Measurements from ENCODE around the gene ROBO1.

Gene ROBO1

DNA sequence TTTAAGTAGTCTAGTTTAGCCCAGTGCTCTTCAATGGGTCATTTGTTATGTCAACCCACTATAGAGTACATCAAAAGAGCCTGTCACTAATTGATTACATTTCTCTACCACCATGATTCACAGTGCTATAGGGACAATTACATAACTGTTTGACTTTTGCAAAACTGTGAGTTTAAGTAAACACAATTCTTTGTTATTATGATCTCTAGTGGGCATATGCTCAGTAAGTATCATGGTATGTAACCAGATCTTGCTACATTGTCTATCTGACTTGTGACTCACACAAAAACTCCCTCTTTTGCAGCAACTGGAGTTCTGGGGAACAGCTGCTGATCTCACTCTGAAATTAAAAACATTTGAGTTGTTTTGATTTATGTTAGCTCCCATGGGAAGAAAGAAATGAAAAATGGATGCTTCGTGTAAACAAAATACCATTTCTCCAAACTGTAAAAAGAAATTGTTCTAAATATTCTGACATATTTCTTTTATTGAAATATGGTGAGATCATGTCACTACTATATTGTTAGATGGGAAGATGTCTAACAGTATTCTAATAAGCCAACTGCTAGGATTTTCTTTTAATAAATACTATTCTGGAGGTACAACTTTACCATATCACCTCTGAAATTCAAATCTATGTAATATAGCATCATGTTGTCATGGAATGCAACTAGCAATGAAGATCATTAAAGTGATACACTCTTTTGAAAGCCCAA is 470.4 kb downstream of the ROBO1 start:
- DNase-seq = peak; percentile 36 to 78

DNA sequence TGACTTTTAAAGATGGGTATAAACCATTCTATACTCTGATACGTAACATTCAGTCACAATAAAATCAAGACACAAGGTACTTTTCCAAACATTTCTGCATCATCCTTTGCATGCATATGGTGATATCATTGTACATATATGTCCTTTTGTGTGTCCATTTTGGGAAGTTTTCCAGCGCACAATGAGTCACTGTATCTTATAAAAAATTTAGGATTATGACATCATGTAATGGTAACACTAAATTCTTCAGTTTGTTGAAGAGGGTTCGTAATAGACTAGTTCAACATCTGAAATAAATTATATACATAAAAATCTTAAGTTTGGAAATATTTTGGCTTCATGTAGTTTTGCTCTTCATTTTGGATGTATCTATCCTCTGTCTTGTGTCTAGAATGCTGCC is 480.9 kb downstream of the ROBO1 start:
- DNase-seq = no peak

DNA sequence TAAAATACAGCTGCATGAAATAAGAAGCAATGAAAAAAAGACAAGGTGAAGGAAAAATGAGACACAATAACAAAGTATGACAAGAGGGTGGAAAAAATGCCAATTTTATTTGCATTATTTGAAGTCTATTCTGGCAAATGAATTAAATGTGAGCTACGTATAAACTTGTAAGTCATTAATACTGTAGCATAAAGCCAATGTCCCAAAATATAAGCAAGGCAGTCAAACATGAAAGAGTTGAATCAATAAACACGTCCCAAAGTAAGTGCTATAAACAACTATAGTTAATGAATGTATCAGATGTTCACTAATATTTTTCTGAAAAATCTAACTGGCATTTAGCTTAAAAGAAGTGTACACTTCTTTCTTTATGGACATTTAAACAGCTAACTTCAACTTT is 481.9 kb downstream of the ROBO1 start:
- DNase-seq = no peak

DNA sequence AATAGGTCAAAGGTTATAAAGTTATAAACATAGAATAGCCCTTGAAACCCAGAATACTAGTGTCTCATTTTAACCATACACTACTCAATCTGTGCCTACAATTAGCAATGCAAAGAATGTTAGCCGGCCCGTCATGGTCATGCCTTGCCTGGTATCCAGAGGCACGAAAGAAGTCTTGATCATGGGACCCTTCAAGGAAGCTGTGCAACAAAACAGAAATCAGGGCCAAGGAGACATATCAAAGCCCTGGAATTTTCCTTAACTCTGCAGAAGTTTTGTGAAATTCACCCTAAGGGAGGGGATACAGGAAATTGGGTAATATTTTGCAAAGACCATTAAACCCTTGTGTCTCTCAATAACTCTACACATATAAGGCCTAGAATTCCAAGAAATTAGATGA is 482.4 kb downstream of the ROBO1 start:
- DNase-seq = no peak

DNA sequence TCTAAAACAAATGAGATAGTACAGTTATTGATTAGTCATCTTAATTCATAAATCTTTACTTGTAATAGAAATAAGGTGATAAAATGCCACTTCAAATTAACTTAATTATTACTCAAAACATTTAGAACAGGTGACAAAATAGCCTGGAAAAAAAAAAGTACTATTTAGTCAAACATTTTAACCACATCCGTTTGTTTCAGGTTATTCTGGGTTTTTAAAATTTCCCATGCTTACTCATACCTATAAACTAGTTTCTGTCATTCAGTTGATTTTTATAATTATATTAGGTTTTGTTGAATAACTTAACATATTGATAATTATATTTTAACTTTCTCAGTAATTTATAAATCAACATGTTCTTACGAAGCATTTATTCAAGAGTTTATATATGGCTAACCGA is 483.0 kb downstream of the ROBO1 start:
- DNase-seq = no peak

DNA sequence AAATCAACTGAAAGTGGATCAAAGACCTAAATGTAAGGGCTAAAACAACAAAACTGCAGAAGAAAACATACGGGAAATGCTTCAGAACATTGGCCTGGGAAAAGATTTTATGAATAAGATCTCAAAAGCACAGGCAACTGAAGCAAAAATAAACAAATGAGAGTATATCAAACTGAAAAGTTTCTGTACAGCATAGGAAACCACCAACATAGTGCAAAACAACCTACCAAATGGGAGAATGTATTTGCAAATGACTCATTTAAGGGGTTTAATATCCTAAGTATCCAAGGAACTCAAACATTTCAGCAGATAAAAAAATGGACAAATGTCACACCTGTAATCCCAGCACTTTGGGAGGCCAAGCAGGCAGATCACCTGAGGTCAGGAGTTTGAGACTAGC is 489.1 kb downstream of the ROBO1 start:
- no peak for DNase-seq

DNA sequence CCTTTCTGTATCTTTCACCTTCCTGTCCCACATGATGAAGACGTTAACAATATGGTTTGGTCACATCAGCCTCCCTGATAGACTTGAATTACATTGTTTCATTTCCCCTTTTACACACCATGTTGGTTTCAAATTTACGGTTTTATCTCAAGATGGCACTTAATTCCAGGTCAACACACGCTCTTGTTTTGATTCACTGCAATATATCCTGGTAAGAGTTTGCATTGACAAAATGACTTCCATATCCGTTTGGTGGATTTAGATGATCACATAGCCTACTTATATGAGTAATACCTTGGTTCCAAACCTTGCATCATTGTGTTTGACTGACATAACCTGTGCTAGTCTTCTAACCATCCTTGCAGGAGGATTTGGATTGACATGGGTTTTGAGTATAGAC is 499.4 kb downstream of the ROBO1 start:
- DNase-seq = no peak

DNA sequence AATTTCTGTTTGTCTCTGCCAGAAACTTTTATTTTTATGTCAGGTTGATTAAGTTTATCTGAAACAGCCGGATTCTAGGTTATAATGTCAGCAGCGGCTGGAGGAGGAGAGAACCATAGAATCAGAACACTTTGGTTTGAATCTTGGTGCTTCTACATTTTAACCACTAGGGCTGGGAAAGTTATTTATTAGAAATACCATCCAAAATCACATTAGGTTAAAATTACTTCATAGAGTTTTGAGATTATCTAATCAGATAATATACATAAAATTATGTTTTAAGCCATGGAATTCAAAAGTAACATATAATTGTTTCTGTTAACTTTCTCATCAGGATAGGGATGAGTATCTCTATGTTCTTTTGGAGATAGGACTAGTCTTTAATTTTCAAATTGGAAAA is 502.9 kb downstream of the ROBO1 start:
- no peak for DNase-seq

DNA sequence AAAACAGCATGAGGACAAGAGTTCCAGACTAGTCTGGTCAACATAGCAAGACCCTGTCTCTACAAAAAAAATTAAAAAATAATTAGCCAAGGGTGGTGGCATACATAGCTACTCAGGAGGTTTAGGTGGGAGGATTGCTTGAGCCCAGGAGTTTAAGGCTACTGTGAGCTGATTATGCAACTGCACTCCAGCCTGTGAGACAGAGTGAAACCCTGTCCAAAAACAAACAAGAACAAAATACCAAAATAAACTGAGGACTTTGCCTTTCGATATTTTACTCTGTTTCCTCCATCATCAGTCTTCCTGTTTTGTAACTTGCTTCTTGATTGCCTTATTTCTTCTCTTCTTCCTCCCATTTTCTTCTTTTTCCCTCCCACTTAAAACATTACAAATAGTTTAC is 504.4 kb downstream of the ROBO1 start:
- no peak for DNase-seq

DNA sequence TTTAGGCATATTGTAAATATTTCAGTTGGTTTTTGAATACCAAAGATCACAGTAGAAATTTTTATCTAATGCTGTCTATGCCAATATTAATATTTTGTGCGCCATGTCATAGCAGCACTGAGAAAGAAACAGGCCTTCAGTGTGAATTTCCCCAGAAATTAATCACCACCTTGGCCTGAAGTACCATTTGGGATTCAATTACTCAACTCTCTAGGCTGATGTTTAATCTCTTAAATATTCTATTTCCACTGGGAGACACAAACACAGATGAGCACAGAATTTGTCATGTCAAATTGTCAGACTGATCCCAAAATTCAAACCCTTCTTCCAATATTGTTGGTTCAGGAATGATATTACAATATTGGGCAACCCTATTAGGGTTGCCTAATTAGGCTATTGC is 509.3 kb downstream of the ROBO1 start:
- DNase-seq = no peak

GRCh38 chr3:79257791-79258190 is 510.0 kb downstream of the ROBO1 start:
- no peak for DNase-seq

- no peak for DNase-seq
Observed at GRCh38 chr3:79255702-79256101, 512.1 kb downstream of the ROBO1 start.

- DNase-seq = no peak
Observed at GRCh38 chr3:79255292-79255691, 512.5 kb downstream of the ROBO1 start.

DNA sequence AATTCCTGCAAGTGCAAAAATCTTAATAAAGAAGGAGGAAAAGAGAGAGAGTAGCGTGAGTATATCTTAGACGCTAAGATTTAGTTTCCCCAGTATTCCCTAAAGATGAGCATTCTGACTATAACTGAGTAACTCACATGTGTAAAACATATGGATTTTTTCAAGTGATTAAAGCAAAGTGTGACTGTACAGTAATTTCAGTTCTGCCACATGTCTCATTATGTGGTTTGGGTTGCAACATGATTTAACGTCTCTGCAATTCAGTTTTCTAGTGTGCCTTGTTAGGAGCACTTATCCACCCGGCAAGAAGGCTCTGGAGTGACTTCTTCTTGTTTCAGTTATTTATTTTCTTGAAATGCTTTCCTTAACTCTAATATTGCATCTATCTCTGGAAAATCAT is 514.1 kb downstream of the ROBO1 start:
- no peak for DNase-seq

GRCh38 chr3:79253271-79253670 is 514.5 kb downstream of the ROBO1 start:
- no peak for DNase-seq

- DNase-seq = no peak
Observed at GRCh38 chr3:79250746-79251145, 517.1 kb downstream of the ROBO1 start.

DNA sequence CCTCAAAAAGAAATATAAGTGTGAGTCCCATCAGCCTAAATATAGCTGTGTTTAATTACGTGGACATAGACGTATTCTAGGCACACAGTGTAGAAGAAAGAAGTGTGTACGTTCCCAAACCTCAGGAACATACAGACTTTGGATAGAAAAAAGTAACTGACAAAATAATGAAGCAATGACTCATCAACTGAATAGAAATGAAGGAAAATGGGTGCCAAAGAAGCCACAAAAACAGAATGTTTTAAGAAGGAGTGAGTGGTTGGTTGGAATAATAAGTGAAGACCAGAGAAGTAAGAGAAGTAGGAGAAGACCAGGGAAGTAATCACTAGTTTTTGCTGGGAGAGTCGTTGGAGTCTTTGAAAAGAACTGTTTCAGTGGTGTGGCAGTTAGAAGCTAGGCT is 518.1 kb downstream of the ROBO1 start:
- no peak for DNase-seq

- DNase-seq = peak; percentile 71 to 91
Observed at GRCh38 chr3:79247725-79248043, 520.1 kb downstream of the ROBO1 start.

DNA sequence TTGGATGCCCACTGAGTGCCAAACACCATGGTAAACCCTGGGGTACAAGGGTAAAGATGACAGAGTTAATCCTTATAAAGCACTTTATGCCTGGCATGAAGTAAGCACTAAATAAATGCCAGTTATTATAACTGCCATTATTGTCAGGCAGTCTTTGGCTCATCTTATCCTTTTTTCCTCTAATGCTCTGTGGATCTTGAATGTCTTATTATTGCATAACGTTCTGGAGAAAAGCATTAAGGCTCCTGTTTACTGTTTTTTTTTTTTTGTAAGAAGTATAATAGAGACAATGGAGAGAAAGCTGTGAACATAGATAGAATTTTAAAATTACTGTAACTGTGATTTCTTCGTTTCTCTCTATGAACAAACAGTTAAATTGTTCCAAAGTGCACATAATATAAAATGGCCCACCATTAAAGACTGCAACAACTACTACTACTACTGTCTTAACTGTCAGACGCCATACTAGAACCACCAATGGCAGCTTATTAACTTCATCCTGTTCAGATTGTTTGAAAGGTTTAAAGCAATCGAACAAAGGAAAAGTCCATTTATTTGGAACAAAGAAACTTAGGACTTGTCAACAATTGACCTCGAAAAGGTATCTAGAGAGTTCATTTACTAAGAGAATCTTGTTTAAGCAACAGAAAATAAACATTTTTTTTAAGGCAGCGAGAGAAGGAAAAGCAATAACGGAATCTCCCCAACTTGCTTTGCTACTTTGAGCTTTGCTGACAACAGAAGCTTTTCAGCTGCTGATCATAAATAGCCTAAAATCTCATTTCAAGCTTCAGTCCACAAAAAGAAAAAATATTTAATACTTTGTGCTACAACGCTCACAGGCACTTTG is 520.7 kb downstream of the ROBO1 start:
- no peak for DNase-seq

GRCh38 chr3:79245284-79246138 is 522.3 kb downstream of the ROBO1 start:
- DNase-seq = peak; percentile 23 to 52

DNA sequence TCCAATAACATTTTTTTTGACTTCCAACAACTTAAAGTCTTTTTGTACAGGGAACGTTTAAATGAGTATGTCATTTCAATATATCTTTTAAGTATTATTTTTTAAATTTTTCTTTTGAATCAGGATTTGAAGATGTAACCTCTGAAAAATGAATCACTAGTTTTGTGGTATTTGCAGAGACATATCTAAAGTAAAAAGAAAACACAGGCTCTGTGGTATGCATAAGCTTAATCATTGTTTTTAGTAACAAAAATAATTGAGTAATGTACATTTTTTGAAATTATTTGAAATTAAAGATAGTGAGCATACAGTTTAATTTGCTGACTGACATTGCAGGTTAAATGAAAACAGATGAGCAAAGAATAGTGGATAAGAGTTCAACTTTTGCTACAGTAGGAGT is 531.3 kb downstream of the ROBO1 start:
- no peak for DNase-seq

GRCh38 chr3:79233431-79234060 is 534.3 kb downstream of the ROBO1 start:
- no peak for DNase-seq

- DNase-seq = no peak
Observed at GRCh38 chr3:79230266-79230665, 537.5 kb downstream of the ROBO1 start.

All from NCI-H446 (cell line).